Lower lobe of right lung (tissue), 2 donors: ENCODE measurements around the gene GHRL. TPM values are rescaled to one million over a fixed set of nuclear protein-coding genes. Genes with fewer than 3 reads are reported as not detected.

Experiments used
- ATAC-seq, 2 donors: fragments of 200-7000 bp; cut with Tn5 transposase; one replicate each; pipeline ENCODE4 v1.9.1; 2020 to 2022; ENCODE audit warnings: mild to moderate bottlenecking in 2 of 2, moderate library complexity in 2 of 2
- DNase-seq: peaks from one replicate; pipeline ENCODE4 v3.0.0-alpha.2; 2020
- H3K27ac ChIP-seq: fragments of 200-600 bp; one replicate; pipeline ENCODE4 v1.8.0; 2022
- H3K27me3 ChIP-seq: fragments of 200-600 bp; one replicate; pipeline ENCODE4 v1.8.0; 2022; ENCODE audit warnings: low read depth
- H3K36me3 ChIP-seq: fragments of 200-600 bp; one replicate; pipeline ENCODE4 v1.8.0; 2022; ENCODE audit warnings: mild to moderate bottlenecking
- H3K4me1 ChIP-seq: fragments of 200-600 bp; one replicate; pipeline ENCODE4 v1.8.0; 2022
- H3K4me3 ChIP-seq: fragments of 200-600 bp; one replicate; pipeline ENCODE4 v1.8.0; 2022; ENCODE audit warnings: mild to moderate bottlenecking
- H3K9me3 ChIP-seq: fragments of 200-600 bp; one replicate; pipeline ENCODE4 v1.8.0; 2022
- CTCF ChIP-seq: fragments of 200-600 bp; IDR thresholded peaks from one replicate; pipeline ENCODE4 v1.8.0; 2022; ENCODE audit warnings: antibody characterized with exemption, mild to moderate bottlenecking
- intact Hi-C: fragments of 100-400 bp; cut with DNase I; formaldehyde crosslinking; loops from one replicate; pipeline ENCODE4 v1.11.0; 2022
- total RNA-seq: library from RNA; stranded (reverse); fragmentation: NEBNext Ultra II Directional; extraction: Animal tissue kit (Norgen Biotek cat#: 25700); gene quantifications from one replicate; pipeline ENCODE4 v1.2.1, GENCODE V29; 2021
- donor health status: DM: no; HTN: yes; CAD: no; lungs with severe emphysema.

GHRL gene
- total RNA-seq, 1 donor from 2014 or later: 2.5 TPM

DNA sequence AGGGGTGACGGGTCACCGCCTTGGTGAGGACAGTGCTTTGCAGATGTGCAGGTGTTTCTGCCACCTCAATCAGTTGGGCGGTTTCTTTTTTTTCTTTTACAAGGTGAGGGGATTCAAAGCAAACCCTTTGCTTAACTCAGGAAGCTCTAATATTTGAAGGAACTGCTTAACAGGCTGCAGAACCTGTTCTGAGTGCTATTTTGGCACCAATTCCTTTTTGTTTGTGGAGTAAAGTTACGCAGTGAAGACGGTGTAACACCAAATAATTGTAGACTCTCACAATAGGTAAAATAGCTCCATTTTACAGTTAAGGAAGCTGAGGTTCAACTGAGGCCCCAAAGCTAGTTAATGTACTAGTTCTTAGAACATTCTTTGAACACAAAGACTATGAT, 6.6 kb downstream of the GHRL start:
- ATAC-seq (peak in 1 of 2 donors; percentile 6), DNase-seq (no peak)
- Histone ChIP-seq H3K36me3 (peaks cover 50% of the 10 kb centered on the region), H3K4me3 (no peak overlapping the region), H3K27me3 (no peaks in the 10 kb centered on the region), H3K9me3 (no peaks in the 10 kb centered on the region), H3K27ac (no peak overlapping the region), H3K4me1 (no peaks in the 10 kb centered on the region)
- TF ChIP-seq CTCF: no peak
- intact Hi-C loops: no loop called here

DNA sequence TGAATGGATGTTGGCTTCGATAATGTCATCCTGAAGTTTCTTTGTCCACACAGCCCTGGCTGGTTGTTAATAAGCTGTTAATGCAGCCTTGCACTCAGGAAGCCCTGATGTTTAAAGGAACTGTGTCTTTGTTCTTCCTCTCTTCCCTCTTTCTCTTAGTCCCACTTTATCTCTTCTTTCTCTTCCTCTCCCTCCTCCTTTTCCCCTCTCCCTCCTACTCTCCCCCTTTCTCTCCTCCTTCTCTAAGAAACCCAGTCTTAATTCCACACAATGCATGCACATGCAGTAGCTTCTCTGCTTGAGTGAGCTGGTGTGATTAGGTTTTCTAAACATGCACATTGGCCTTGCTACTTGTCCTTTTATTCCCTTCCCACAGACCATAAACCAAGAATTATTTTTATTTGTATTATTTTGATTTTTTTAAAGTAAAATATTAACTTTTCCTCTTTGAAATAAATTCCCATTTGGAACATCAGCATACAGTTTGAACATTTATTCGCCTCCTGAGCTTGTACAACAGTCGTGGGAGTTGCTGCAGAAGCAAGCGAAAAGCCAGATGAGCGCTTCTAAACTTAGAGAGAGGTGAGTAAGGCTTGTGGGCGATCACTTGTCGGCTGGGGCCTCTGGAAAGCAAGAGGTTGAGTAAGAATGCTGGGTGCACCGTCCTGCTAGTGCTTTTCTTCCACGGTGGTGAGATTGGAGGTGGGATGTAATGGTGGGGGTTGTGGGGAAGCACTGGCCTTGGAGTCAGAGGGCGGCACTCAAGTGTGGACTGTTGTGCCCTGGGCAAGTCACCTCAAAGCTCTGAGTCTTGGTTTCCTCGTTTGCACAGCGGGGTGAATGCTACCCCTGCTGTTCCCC, 7.2 kb downstream of the GHRL start:
- H3K4me1 ChIP-seq: no peaks in the 10 kb centered on the region
- no peaks in the 10 kb centered on the region for H3K27me3 ChIP-seq
- no peak for TF ChIP-seq CTCF
- ATAC-seq: peak in 1 of 2 donors; percentile 13
- no peak overlapping the region for H3K27ac ChIP-seq
- intact Hi-C loops: no loop called here
- no peak overlapping the region for H3K4me3 ChIP-seq
- peaks cover 56% of the 10 kb centered on the region for H3K36me3 ChIP-seq
- no peaks in the 10 kb centered on the region for H3K9me3 ChIP-seq
- no peak for DNase-seq

GRCh38 chr3:10284496-10284895, 8.3 kb downstream of the GHRL start:
- intact Hi-C loops: no loop called here
- DNase-seq: no peak
- H3K9me3 ChIP-seq: no peaks in the 10 kb centered on the region
- peaks cover 59% of the 10 kb centered on the region for H3K36me3 ChIP-seq
- no peak for ATAC-seq
- no peaks in the 10 kb centered on the region for H3K27me3 ChIP-seq
- TF ChIP-seq CTCF: no peak
- H3K27ac ChIP-seq: no peak overlapping the region
- no peak overlapping the region for H3K4me3 ChIP-seq
- no peaks in the 10 kb centered on the region for H3K4me1 ChIP-seq

GRCh38 chr3:10283638-10284037, 9.1 kb downstream of the GHRL start:
- Histone ChIP-seq H3K4me3 (no peak overlapping the region), H3K36me3 (peaks cover 66% of the 10 kb centered on the region), H3K27ac (no peak overlapping the region), H3K9me3 (no peaks in the 10 kb centered on the region), H3K4me1 (no peaks in the 10 kb centered on the region), H3K27me3 (no peaks in the 10 kb centered on the region)
- intact Hi-C loops: no loop called here
- DNase-seq (peak; percentile 61), ATAC-seq (peak in 1 of 2 donors; percentile 33)
- no peak for TF ChIP-seq CTCF

GRCh38 chr3:10281951-10282350, 10.8 kb downstream of the GHRL start:
- no peak for TF ChIP-seq CTCF
- Histone ChIP-seq H3K27me3 (no peaks in the 10 kb centered on the region), H3K9me3 (no peaks in the 10 kb centered on the region), H3K4me1 (no peaks in the 10 kb centered on the region), H3K27ac (no peak overlapping the region), H3K4me3 (no peak overlapping the region), H3K36me3 (peaks cover 76% of the 10 kb centered on the region)
- no peak for ATAC-seq
- intact Hi-C loops: no loop called here
- DNase-seq: no peak
